Adipose tissue (tissue), 3 donors: ENCODE data around the gene SAMD11. TPM values are rescaled to one million over a fixed set of nuclear protein-coding genes. Genes with fewer than 3 reads are reported as not detected.

ENCODE experiments used
- H3K27ac ChIP-seq: one replicate; pipeline ENCODE4 v1.5.1; 2013; ENCODE audit warnings: low read depth, low read length
- WGBS, 3 donors: extraction: QIAGEN DNeasy Blood & Tissue Kit; methylation state at CpG; one replicate each; pipeline ENCODE4 v1.1.7; 2013; 5-methylcytosine and 5-hydroxymethylcytosine counted together
- polyA plus RNA-seq, 3 donors: library from polyadenylated mRNA; stranded (reverse); fragments of 200-250 nt; gene quantifications; one replicate each; pipeline ENCODE4 v1.2.3, GENCODE V29; 2013
- donor health status: healthy with polysubstance abuse.
- donor health status: Bipolar disorder and iron deficiency.
- donor health status: healthy.

The SAMD11 gene
- polyA plus RNA-seq, 3 donors, result 1.00 to 7.9 (median 1.2) TPM

DNA sequence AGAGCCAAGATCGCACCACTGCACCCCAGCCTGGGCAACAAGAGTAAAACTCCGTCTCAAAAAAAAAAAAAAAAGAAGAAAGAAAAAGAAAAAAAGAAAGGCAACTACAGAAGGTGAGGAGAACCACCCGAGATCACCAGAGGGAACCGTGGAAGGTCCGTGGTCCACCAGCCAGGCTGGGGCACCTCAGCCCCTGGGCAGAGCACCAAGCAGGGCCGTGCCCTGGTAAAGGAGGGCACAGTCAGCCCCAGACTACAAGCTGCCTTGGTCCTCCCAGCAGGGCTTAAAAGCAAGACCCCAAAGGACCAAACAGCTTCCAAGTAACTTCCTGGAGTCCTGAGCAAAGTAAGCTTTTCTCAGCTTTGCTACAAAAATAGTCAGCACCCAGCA, 8.8 kb upstream of the SAMD11 start:
- H3K27ac ChIP-seq, result no peak overlapping the region
- WGBS, 3 donors, result 70 to 76% (median 73%) methylated on average over 6 of the region's 6 CpGs

DNA sequence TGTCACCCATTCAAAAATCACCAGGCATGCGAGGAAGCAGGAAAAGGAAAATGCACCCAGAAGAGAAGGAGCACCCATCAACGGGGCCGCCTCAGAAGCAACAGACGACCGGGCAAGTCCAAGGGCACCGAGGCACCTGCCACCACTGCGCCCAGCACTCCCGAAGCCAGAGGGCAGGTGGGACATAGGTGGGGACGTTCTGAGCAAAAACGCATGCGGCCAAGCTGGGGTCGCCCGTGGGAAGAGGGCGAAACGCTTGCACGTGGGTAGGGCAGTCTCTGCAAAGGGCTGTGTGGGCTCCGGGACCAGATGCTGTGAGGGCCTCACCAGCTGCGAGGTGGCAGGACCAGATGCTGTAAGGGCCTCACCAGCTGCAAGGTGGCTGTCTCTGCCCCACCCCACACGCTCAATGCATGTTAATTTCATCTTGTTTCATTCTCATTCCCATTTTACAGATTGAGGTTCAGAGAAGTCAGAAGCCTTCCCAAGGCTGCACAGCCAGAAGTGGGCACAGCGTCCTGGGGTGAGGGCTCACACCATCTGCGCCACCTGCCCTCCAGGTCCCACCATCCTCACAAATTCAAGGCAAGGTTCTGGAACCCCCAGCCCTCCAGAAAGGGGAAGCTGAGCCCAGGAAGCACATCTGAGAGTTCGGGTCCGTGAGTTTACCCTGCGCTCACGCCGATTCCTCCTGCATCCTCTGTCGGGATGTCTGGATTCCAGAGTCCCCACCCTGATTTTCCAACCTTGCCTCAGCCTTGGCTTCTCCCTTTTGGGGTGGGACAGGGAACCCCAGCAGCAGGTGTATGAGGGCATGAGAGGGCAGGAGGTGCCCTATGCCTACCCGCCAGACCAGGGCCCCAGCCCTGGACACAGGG, 8.2 kb upstream of the SAMD11 start:
- no peak overlapping the region for H3K27ac ChIP-seq
- 75 to 85% (median 78%) methylated on average over 28 of the region's 28 CpGs for WGBS, 3 donors

DNA sequence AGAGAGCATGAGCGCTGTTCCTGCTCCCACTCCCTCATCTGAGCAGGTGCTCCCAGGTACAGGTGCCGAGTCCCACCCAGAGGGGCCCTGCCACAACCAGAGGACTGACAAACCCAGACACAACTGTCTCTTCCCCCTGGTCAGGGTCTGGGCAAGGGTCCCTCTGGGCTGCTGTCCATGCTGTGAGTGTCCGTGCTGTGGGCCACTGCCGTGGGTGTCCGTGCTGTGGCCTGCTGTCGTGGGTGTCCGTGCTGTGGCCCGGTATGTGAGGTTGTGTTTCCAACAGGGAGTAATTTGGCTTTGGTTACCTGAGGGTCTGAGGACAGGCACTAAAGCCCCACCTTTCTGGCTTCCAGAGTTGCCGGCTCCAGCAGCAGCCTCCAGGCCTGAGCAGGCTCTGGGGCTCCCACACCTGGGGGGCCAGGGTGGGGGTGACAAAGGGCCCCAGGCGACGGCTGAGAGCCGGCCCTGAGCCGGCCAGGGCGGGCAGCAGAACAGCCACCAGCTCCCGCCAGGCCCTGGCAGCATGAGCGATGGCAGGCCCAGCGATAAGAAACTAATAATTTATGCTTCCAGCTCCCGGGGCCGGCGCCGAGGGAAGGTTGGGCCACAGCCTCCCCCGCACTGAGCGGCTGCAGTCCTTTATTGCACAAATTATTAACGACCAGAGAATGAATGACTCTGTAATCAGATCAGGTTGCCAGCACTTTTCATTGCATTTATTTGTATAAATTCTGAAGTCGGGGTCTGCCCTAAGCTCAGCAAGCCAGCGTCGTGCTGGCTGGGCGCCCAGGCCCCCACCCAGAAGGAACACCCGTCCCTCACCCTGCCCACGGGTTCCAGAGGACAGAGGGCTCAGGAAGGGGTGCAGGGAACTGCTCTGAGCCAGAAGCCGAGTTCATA, 7.3 kb upstream of the SAMD11 start:
- H3K27ac ChIP-seq, result no peak overlapping the region
- WGBS, 3 donors, result 19 to 24% (median 23%) methylated on average over 31 of the region's 31 CpGs

DNA sequence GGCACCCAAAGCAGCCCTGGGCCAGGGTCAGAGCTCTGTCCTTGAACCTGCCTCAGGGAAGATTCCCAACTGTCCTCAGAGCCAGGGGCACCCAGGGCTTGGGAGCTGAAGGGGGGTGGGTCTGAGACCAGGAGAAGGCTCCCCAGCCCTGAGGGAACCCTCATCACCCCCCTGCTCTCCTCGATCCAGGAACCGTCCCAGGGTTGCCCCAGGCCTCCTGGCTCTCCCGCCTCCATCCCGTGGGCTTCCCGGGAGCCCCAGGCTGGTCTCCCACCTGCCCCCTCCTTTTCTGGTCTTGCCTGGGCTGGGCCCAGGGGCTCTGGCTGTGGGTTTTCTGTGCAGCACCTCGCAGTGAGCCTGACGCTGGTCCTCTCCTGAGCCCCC, 6.7 kb upstream of the SAMD11 start:
- 38 to 48% (median 38%) methylated on average over 7 of the region's 7 CpGs for WGBS, 3 donors
- H3K27ac ChIP-seq, result no peak overlapping the region

DNA sequence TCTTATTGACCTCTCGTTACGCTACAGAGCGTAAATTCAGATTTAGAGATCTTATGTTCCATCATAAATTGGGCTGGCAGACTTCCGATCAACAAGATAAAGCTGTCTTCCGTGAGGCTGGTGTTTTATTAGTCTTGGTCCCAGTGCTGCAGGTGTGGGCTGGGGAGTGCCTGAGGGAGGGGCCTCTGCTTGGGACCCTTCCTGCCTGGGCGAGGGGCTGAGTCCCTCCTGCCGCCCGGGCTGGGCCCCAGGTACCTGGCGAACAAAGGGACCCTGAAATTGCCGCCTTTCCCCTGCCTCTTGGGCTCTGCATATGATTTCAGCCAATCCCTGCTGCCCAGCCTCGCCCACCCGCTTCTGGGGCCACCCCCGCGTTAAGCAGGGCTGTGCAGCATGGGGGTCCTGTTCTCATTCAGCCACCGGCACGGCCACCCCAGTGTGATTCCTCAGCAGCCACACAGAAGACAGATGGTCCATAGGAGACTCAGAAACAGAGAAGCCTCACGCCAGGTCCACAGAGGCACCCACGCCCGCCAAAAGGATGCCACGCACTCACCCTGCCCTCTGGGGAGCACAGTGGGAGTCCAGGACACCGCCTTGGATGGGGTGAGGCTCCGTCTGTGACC, 6.1 kb upstream of the SAMD11 start:
- H3K27ac ChIP-seq, result no peak overlapping the region
- 45 to 68% (median 56%) methylated on average over 21 to 22 of the region's 22 CpGs for WGBS, 3 donors

DNA sequence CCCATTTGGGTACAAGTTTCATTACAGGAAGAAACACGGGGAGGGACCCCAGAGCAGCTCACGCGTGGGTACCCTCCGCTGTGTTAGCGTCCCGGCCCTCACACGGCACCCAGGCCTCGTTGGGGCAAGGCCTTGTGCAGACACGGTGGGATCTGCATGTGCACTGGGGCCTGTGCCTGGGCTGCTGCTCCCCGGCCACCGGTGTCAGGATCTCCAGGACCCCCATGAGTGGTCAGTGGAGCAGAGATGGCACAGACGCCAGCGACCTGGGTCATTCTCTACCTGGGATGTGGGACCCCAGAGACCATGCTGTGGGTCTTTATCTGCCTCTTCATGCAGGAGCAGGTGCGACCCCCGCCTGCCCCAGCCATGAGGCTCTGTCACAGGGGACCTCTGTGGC, 5.4 kb upstream of the SAMD11 start:
- no peak overlapping the region for H3K27ac ChIP-seq
- WGBS, 3 donors, result 79 to 86% (median 81%) methylated on average over 15 of the region's 15 CpGs

DNA sequence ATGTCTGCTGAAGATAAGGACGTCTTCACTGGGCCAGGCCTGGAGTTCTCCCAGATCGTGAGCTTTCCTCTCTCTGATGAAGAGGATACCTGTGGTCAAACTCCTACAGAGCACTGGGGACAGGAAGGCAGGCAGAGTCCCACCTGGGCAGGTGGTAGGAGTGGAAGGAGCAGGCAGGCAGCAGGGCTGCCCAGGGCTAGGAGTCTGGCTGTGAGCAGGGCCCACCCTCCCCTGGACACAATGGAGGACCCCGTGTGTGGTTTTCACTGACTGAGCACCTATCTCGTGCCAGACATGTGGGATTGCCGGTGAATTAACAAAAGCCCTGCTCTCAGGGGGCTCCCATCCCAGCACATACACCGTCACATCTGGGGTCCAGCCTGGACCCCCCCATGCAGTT, 4.9 kb upstream of the SAMD11 start:
- whole genome bisulfite sequencing, 3 donors, result 71 to 74% (median 73%) methylated on average over 6 of the region's 6 CpGs
- H3K27ac ChIP-seq, result no peak overlapping the region

DNA sequence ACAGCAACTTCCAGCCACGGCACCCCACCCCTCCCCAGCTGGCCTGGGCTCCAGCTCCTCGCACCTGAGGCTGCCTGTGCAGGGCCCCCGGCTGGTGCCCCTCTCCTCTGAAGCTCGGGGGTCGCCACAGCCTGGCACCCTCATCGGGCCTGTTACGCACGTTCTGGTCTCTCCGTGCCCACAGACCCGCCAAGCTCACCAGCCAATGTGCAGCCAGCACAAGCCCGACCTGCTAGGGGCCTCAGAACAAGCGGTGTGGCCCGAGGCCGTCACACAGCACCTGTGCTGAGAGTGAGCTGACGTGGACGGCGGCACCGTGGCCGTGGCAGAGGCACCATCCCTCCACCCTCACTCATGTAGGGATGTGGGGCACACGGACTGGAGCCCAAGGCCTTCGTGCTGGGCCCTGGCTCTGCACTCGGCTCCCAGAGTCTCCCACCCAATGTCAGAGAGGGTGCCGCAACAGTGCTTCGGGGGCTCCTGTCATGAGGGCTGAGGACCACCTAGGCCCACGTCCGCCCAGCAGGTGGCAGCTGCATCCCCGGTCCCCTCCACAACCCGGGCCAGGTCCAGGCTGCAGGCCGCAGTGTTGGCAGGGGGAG, 4.4 kb upstream of the SAMD11 start:
- no peak overlapping the region for H3K27ac ChIP-seq
- WGBS, 3 donors, result 77 to 80% (median 79%) methylated on average over 26 to 29 of the region's 29 CpGs

DNA sequence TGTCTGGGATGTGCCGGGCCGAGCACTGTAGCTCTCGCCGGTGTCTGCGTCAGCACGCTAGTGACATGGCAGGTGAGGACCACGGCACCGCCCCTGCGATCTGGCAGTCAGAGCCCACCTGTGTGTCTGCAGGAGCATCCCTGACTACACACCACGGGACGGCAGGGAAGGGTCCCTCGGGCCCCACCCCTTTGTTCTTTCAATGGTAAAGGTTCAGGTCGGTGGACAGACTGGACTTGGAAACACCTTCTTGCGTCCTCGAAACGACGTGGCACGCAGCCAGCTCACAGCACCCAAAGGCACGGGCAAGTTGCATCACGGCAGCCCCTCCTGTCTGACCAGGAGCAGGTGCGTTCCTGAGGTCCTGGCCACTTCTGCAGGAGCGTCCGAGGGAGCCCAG, 3.7 kb upstream of the SAMD11 start:
- 40 to 57% (median 43%) methylated on average over 23 of the region's 23 CpGs for WGBS, 3 donors

DNA sequence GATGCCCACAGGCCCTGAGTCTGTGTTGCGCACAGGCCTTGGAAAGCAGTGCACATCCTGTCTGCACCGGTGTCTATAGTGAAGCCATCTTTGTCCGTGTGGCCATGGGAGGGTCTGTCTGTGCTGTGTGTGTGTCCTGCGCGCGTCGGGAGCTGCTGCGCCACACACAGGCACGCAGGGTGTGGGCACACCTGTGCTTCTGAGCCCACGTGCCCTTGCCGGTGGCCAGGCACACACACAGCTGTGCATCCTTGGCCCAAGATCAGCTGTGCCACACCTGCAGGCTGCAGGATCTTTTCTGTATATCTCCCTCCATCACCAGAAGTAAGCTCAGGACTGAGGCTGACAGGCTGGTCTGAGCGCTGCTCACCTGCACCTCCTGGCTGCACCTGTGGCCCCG, 3.2 kb upstream of the SAMD11 start:
- 6 to 15% (median 10%) methylated on average over 13 of the region's 13 CpGs for WGBS, 3 donors
- H3K27ac ChIP-seq, result no peak overlapping the region

More for the DNA sequence above, 3.7 kb upstream of the SAMD11 start:
- H3K27ac ChIP-seq, result no peak overlapping the region

DNA sequence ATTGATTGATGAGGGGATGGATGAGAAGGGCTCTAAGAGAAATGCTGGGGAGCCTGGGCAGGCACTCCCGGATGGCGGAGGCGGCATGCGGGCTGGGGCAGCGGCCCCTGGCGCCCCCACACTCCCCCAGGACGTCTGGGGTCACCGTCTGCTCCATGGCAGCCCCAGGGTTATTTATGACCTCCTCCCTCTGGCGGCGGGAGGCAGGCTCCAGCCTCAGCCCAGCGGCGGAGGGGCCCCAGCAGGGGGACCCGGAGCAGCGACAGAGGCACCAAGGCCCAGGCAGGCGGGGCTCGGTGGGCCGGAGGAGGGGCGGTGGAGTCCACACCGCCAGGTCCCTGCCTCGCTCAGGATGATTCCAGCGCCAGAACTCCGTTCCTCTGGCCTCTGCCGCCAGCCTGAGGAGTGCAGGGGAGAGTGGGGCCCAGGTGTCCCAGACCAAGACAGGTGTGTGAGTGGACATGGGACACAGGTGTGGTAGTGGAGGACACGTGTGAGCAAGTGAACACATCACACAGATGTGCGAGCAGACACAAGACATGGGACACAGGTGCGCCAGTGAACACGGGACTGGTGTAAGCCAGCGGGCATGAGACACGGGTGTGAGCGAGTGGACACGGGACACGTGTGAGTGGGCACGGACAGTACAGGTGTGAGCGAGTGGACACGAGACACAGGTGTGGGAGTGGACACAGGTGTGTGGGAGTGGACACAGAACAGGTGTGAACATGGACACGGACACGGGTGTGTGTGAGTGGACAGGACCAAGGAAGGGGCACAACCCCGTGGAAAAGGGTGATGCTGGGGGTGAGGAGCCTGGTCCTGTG, 2.5 kb upstream of the SAMD11 start:
- 25 to 29% (median 29%) methylated on average over 35 to 38 of the region's 38 CpGs for WGBS, 3 donors
- H3K27ac ChIP-seq, result no peak overlapping the region

DNA sequence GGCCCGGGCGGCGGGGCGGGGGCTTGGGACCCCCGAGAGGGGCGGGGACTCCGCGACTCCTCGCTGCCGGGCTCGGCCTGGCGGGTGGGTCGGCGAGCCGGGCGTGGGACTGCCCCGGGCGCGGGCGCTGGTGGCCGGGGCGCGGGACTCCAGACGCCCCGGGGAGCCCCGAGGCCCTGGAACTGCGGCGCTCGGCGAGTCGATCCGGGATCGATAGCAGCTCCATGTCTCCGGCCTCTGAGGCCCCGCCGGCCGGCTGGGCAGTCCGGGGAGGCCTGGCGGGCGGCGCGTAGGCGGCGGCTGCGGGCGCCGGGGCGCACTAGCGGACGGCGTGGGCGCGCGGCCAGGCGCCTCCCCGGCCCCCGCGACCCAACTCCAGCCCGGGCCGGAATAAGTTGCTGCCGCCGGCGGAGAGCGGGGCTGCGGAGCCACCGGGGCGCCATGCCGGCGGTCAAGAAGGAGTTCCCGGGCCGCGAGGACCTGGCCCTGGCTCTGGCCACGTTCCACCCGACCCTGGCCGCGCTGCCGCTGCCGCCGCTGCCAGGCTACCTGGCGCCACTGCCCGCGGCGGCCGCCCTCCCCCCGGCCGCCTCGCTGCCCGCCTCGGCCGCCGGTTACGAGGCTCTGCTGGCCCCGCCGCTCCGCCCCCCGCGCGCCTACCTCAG, 400 bp downstream of the SAMD11 start:
- WGBS, 3 donors, result 0 to 1% (median 0%) methylated on average over 40 to 97 of the region's 98 CpGs
- H3K27ac ChIP-seq, result no peak overlapping the region

DNA sequence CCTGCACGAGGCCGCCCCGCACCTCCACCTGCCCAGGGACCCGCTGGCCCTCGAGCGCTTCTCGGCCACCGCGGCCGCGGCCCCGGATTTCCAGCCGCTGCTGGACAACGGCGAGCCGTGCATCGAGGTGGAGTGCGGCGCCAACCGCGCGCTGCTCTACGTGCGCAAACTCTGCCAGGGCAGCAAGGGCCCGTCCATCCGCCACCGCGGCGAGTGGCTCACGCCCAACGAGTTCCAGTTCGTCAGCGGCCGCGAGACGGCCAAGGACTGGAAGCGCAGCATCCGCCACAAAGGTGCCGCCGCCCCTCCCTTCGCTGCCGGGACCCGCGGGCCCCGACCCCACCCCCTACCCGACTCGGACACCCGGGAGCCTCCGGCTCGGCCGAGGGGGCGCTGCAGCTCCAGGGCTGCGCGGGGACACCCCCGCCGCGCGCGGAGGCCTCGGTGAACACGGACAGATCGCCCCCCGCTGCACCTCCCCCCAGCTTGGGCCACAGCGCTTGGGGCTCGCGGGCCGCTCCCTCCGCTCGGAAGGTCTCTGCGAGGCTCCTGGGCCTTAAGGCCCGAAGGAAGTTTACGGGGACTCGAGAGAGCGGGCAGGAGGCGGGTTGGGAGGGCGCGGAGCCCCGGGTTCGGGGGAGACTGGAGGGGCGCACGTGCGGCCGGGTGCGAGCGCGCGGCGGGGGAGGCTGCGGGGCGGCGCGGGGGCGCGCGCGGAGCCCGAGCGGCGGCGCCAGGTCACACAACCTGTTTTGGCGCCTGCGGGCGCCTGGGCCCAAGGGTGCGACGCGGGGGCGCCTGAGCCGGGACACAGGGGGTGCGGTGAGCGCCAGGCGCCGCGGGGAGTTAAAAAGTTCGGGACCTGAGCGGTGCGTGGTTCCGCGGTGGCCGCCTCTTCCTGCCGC, 1.2 kb downstream of the SAMD11 start:
- WGBS, 3 donors, result 0 to 1% (median 0%) methylated on average over 87 to 118 of the region's 120 CpGs
- H3K27ac ChIP-seq, result no peak overlapping the region

DNA sequence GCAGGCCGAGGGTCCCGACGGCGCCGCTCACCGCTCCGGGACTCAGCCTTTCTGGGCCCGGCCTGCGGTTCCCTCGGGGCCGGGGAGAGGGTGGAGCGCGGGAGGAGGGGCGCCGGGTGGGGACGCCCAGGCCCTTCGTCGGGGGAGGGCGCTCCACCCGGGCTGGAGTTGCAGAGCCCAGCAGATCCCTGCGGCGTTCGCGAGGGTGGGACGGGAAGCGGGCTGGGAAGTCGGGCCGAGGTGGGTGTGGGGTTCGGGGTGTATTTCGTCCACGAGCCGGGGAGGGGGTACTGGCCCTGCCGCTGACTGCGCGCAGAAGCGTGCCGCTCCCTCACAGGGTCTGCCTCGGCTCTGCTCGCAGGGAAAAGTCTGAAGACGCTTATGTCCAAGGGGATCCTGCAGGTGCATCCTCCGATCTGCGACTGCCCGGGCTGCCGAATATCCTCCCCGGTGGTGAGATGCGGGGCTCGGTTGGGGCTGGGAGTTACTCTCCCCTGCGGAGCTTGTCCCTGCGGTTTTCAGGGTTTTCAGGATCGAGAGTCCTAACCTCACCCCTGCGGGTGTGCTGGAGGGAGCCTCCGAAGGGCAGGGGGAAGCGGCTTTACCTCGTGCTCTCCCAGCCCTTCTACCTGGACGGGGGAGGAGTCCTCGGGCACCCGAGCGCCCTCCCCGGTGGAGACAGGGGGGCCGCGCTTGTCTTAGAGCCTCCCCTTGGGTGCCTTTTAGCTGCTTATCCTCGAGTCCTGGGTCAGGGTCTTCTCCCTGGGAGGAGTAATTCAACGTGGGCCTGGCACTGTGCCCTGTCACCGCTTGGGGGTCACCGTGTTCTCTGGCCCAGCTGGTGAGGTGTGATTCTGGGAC, 2.1 kb downstream of the SAMD11 start:
- no peak overlapping the region for H3K27ac ChIP-seq
- WGBS, 3 donors, result 5 to 9% (median 8%) methylated on average over 55 to 65 of the region's 65 CpGs

DNA sequence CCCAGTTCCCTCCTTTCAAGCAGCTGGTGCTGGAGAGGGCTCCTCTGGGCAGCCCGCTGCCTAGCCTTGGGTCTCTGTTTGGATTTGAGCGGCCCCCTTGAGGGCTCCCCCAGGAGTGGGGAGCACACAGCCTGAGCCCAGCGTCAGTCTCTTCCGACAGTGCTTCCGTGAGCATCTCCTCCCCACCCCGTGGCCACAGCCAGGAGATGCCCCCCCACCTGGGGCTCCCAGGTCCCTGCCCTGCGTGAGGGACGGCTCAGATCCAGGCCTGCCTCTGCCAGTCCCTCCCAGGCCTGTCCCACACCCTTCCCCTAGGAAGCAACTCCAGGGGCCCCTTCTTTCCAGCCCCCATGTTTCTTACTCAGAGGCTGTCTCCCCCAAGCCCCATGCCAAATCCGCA, 3.5 kb downstream of the SAMD11 start:
- no peak overlapping the region for H3K27ac ChIP-seq
- WGBS, 3 donors, result 55 to 67% (median 67%) methylated on average over 9 of the region's 9 CpGs
